ENCODE results near the gene ATP13A1.
"Not testable (repeated sequence)": the region's sequence is repeated elsewhere in the genome, so short reads cannot be mapped to it uniquely, and the experiment has no call there.

Gene ATP13A1

GRCh38 chr19:19602713-19603324 lies 60.7 kb downstream of the ATP13A1 start:
- no peaks in the 10 kb centered on the region for H3K9me3 ChIP-seq (ENCODE audit: control insufficient read depth in 1 of 2, low read length in 2 of 2)
- no peaks in the 10 kb centered on the region for H3K36me3 ChIP-seq (ENCODE audit: control insufficient read depth in 1 of 2, insufficient read depth in 2 of 2, low read length in 2 of 2)
- H3K27ac ChIP-seq (ENCODE audit: low read depth, low read length) = no peak overlapping the region
- no peaks in the 10 kb centered on the region for H3K27me3 ChIP-seq (ENCODE audit: control insufficient read depth in 1 of 2, insufficient read depth in 2 of 2, low read length in 2 of 2)
- no peak overlapping the region for H3K9ac ChIP-seq (ENCODE audit: low read depth in 1 of 2, low read length in 2 of 2)
- peaks cover 5 to 20% of the 10 kb centered on the region in 2 donors for H3K4me1 ChIP-seq (ENCODE audit: control insufficient read depth in 1 of 2, insufficient read depth in 2 of 2, low read length in 2 of 2)
- no peak overlapping the region for H3K4me3 ChIP-seq (ENCODE audit: low read depth in 1 of 2, low read length in 2 of 2)

GRCh38 chr19:19602136-19602712 lies 61.3 kb downstream of the ATP13A1 start:
- Histone ChIP-seq H3K36me3 (ENCODE audit: control insufficient read depth in 1 of 2, insufficient read depth in 2 of 2, low read length in 2 of 2) (no peaks in the 10 kb centered on the region), H3K9ac (ENCODE audit: low read depth in 1 of 2, low read length in 2 of 2) (no peak overlapping the region), H3K4me1 (ENCODE audit: control insufficient read depth in 1 of 2, insufficient read depth in 2 of 2, low read length in 2 of 2) (peaks cover 5 to 20% of the 10 kb centered on the region in 2 donors), H3K9me3 (ENCODE audit: control insufficient read depth in 1 of 2, low read length in 2 of 2) (no peaks in the 10 kb centered on the region), H3K27ac (ENCODE audit: low read depth, low read length) (no peak overlapping the region), H3K27me3 (ENCODE audit: control insufficient read depth in 1 of 2, insufficient read depth in 2 of 2, low read length in 2 of 2) (no peaks in the 10 kb centered on the region), H3K4me3 (ENCODE audit: low read depth in 1 of 2, low read length in 2 of 2) (no peak overlapping the region)

GRCh38 chr19:19600793-19601330 lies 62.6 kb downstream of the ATP13A1 start:
- Histone ChIP-seq H3K9ac (ENCODE audit: low read depth in 1 of 2, low read length in 2 of 2) (no peak overlapping the region), H3K4me1 (ENCODE audit: control insufficient read depth in 1 of 2, insufficient read depth in 2 of 2, low read length in 2 of 2) (peaks cover 0 to 16% of the 10 kb centered on the region in 2 donors)

DNA sequence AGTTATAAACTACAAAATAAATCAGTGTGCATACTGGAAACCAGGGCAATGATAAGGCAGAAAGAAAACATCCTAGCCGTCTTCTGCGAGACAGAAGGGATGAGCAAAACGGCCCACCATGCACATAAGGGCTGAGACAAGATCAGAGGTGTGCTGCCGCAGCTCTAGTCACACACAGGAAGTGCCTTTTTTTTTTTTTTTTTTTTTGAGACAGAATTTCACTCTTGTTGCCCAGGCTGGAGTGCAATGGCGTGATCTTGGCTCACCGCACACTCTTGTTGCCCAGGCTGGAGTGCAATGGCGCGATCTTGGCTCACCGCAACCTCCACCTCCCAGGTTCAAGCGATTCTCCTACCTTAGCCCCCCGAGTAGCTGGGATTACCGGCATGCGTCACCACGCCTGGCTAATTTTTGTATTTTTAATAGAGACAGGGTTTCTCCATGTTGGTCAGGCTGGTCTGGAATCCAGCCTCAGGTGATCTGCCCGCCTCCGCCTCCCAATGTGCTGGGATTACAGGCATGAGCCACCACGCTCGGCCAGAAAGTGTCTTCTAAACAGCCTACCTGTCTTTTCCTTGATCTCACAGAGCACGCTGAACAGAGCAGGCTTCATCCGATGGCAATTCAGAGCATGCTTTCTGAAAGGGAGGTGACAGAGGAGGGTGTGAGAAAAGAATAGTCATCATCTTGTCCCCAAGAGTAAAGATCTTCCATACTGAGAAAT lies 64.6 kb downstream of the ATP13A1 start:
- not testable (repeated sequence) for H3K9me3 ChIP-seq (ENCODE audit: control insufficient read depth in 1 of 2, low read length in 2 of 2); H3K9ac ChIP-seq (ENCODE audit: low read depth in 1 of 2, low read length in 2 of 2); H3K27ac ChIP-seq (ENCODE audit: low read depth, low read length); H3K36me3 ChIP-seq (ENCODE audit: control insufficient read depth in 1 of 2, insufficient read depth in 2 of 2, low read length in 2 of 2); H3K4me3 ChIP-seq (ENCODE audit: low read depth in 1 of 2, low read length in 2 of 2); H3K27me3 ChIP-seq (ENCODE audit: control insufficient read depth in 1 of 2, insufficient read depth in 2 of 2, low read length in 2 of 2)
- H3K4me1 ChIP-seq (ENCODE audit: control insufficient read depth in 1 of 2, insufficient read depth in 2 of 2, low read length in 2 of 2) = peaks cover 0 to 23% of the 10 kb centered on the region in 2 donors

More at GRCh38 chr19:19600793-19601330, 62.6 kb downstream of the ATP13A1 start:
- Histone ChIP-seq H3K36me3 (ENCODE audit: control insufficient read depth in 1 of 2, insufficient read depth in 2 of 2, low read length in 2 of 2) (no peaks in the 10 kb centered on the region), H3K27ac (ENCODE audit: low read depth, low read length) (no peak overlapping the region), H3K4me3 (ENCODE audit: low read depth in 1 of 2, low read length in 2 of 2) (no peak overlapping the region), H3K9me3 (ENCODE audit: control insufficient read depth in 1 of 2, low read length in 2 of 2) (no peaks in the 10 kb centered on the region), H3K27me3 (ENCODE audit: control insufficient read depth in 1 of 2, insufficient read depth in 2 of 2, low read length in 2 of 2) (no peaks in the 10 kb centered on the region)

- no peak overlapping the region for H3K27ac ChIP-seq (ENCODE audit: low read depth, low read length)
- no peak overlapping the region for H3K9ac ChIP-seq (ENCODE audit: low read depth in 1 of 2, low read length in 2 of 2)
- H3K9me3 ChIP-seq (ENCODE audit: control insufficient read depth in 1 of 2, low read length in 2 of 2) = no peaks in the 10 kb centered on the region
- peaks cover 0 to 22% of the 10 kb centered on the region in 2 donors for H3K4me1 ChIP-seq (ENCODE audit: control insufficient read depth in 1 of 2, insufficient read depth in 2 of 2, low read length in 2 of 2)
- no peaks in the 10 kb centered on the region for H3K27me3 ChIP-seq (ENCODE audit: control insufficient read depth in 1 of 2, insufficient read depth in 2 of 2, low read length in 2 of 2)
- no peaks in the 10 kb centered on the region for H3K36me3 ChIP-seq (ENCODE audit: control insufficient read depth in 1 of 2, insufficient read depth in 2 of 2, low read length in 2 of 2)
- H3K4me3 ChIP-seq (ENCODE audit: low read depth in 1 of 2, low read length in 2 of 2) = no peak overlapping the region
These were observed 65.6 kb downstream of the ATP13A1 start for GRCh38 chr19:19597809-19598306.

Data from duodenal mucosa (tissue), 2 donors.